Neural crest cell (in vitro differentiated cells): Measurements from ENCODE around the gene TSSC4. TPM values are rescaled to one million over a fixed set of nuclear protein-coding genes. Genes with fewer than 3 reads are reported as not detected.

Experiments used
- DNase-seq: peaks from one replicate; pipeline ENCODE4 v3.0.0; 2021; ENCODE audit warnings: low read depth, mixed read lengths, low spot score
- H3K27ac Mint-ChIP-seq: one replicate; pipeline ENCODE4 v1.8.0; 2021; ENCODE audit warnings: mild to moderate bottlenecking, mixed read lengths; ENCODE audit not compliant: unreplicated experiment
- H3K27me3 Mint-ChIP-seq: 2 replicates; pipeline ENCODE4 v1.8.0; 2021; ENCODE audit warnings: low read depth, mild to moderate bottlenecking, mixed read lengths
- H3K36me3 Mint-ChIP-seq: 2 replicates; pipeline ENCODE4 v1.8.0; 2021; ENCODE audit warnings: low read depth, mild to moderate bottlenecking, mixed read lengths
- H3K4me1 Mint-ChIP-seq: 2 replicates; pipeline ENCODE4 v1.8.0; 2021; ENCODE audit warnings: mixed read lengths
- H3K4me3 Mint-ChIP-seq: one replicate; pipeline ENCODE4 v1.8.0; 2021; ENCODE audit warnings: mild to moderate bottlenecking, mixed read lengths
- H3K9me3 Mint-ChIP-seq: 2 replicates; pipeline ENCODE4 v1.8.0; 2021; ENCODE audit warnings: mixed read lengths
- CTCF ChIP-seq: fragments of 200-600 bp; sonication (generic); conservative IDR thresholded peaks from 2 replicates; pipeline ENCODE4 v1.5.0; 2021; ENCODE audit warnings: antibody characterized with exemption, mild to moderate bottlenecking
- total RNA-seq: library from RNA; stranded (reverse); gene quantifications from 2 replicates; pipeline ENCODE4 v1.2.1, GENCODE V29; 2021

Gene TSSC4
- total RNA-seq, 1 donor from 2014 or later, result 60.1 TPM

- Mint-ChIP-seq H3K4me1 (no peaks in the 10 kb centered on the region), H3K27me3 (no peaks in the 10 kb centered on the region), H3K36me3 (no peaks in the 10 kb centered on the region), H3K27ac (no peak overlapping the region), H3K9me3 (no peaks in the 10 kb centered on the region), H3K4me3 (no peak overlapping the region)
- TF ChIP-seq CTCF, result no peak
- DNase-seq, result no peak
Measured at GRCh38 chr11:2421226-2421994, 20.9 kb downstream of the TSSC4 start.

- Mint-ChIP-seq H3K4me3 (no peak overlapping the region), H3K27me3 (no peaks in the 10 kb centered on the region), H3K27ac (no peak overlapping the region), H3K9me3 (no peaks in the 10 kb centered on the region), H3K36me3 (no peaks in the 10 kb centered on the region), H3K4me1 (no peaks in the 10 kb centered on the region)
- DNase-seq, result no peak
- TF ChIP-seq CTCF, result no peak
Measured at GRCh38 chr11:2421996-2422395, 21.4 kb downstream of the TSSC4 start.

GRCh38 chr11:2422461-2423156 is 22.1 kb downstream of the TSSC4 start:
- no peak overlapping the region for H3K27ac Mint-ChIP-seq
- no peaks in the 10 kb centered on the region for H3K4me1 Mint-ChIP-seq
- no peak for TF ChIP-seq CTCF
- no peaks in the 10 kb centered on the region for H3K36me3 Mint-ChIP-seq
- no peak for DNase-seq
- H3K27me3 Mint-ChIP-seq, result no peaks in the 10 kb centered on the region
- H3K4me3 Mint-ChIP-seq, result no peak overlapping the region
- no peaks in the 10 kb centered on the region for H3K9me3 Mint-ChIP-seq

- H3K27me3 Mint-ChIP-seq, result no peaks in the 10 kb centered on the region
- TF ChIP-seq CTCF, result no peak
- H3K4me3 Mint-ChIP-seq, result no peak overlapping the region
- H3K9me3 Mint-ChIP-seq, result no peaks in the 10 kb centered on the region
- no peaks in the 10 kb centered on the region for H3K4me1 Mint-ChIP-seq
- no peak for DNase-seq
- no peaks in the 10 kb centered on the region for H3K36me3 Mint-ChIP-seq
- H3K27ac Mint-ChIP-seq, result no peak overlapping the region
Measured at GRCh38 chr11:2423157-2424025, 22.8 kb downstream of the TSSC4 start.

GRCh38 chr11:2424811-2425495 is 24.4 kb downstream of the TSSC4 start:
- Mint-ChIP-seq H3K27ac (no peak overlapping the region), H3K36me3 (no peaks in the 10 kb centered on the region), H3K4me3 (no peak overlapping the region), H3K4me1 (no peaks in the 10 kb centered on the region), H3K27me3 (no peaks in the 10 kb centered on the region), H3K9me3 (no peaks in the 10 kb centered on the region)
- no peak for TF ChIP-seq CTCF
- DNase-seq, result no peak
